ENCODE measurements around the gene DOCK9. TPM values are rescaled to one million over a fixed set of nuclear protein-coding genes. Genes with fewer than 3 reads are reported as not detected.

Gene DOCK9
- total and polyA plus RNA-seq, 5 donors from 2014 or later: 4.4 to 75.0 (median 7.3) TPM

- DNase-seq: no peak
- no peak overlapping the region for H3K27ac Mint-ChIP-seq
These were observed 180.4 kb downstream of the DOCK9 start for GRCh38 chr13:98797456-98797855.

GRCh38 chr13:98796798-98797197, 181.1 kb downstream of the DOCK9 start:
- H3K9me3 ChIP-seq (ENCODE audit: control insufficient read depth in 2 of 2, low read length in 2 of 2): no peaks in the 10 kb centered on the region
- no peak for DNase-seq

More at GRCh38 chr13:98797456-98797855, 180.4 kb downstream of the DOCK9 start:
- no peak for ATAC-seq (ENCODE audit: low read depth in 2 of 2)
- no peaks in the 10 kb centered on the region for H3K4me1 Mint-ChIP-seq
- no peak overlapping the region for H3K4me3 ChIP-seq (ENCODE audit: low read depth, low read length)
- no peaks in the 10 kb centered on the region for H3K9me3 Mint-ChIP-seq
- H3K27me3 Mint-ChIP-seq: no peaks in the 10 kb centered on the region
- no peaks in the 10 kb centered on the region for H3K9me3 ChIP-seq (ENCODE audit: control insufficient read depth in 2 of 2, low read length in 2 of 2)
- no peak overlapping the region for H3K4me3 Mint-ChIP-seq
- no peak overlapping the region for H3K27ac ChIP-seq (ENCODE audit: insufficient read depth, low read length, poor library complexity, severe bottlenecking)
- H3K36me3 ChIP-seq (ENCODE audit: control insufficient read depth, insufficient read depth, low read length): peaks cover 65% of the 10 kb centered on the region
- H3K4me1 ChIP-seq (ENCODE audit: control insufficient read depth, insufficient read depth, low read length, poor library complexity, severe bottlenecking): no peaks in the 10 kb centered on the region
- H3K27me3 ChIP-seq (ENCODE audit: control insufficient read depth, insufficient read depth, low read length): no peaks in the 10 kb centered on the region
- peaks cover 76% of the 10 kb centered on the region for H3K36me3 Mint-ChIP-seq

GRCh38 chr13:98796191-98796590, 181.7 kb downstream of the DOCK9 start:
- Mint-ChIP-seq H3K4me3 (no peak overlapping the region), H3K9me3 (no peaks in the 10 kb centered on the region), H3K27ac (peak overlapping the region in 1 of 3 donors; percentile 39), H3K4me1 (no peaks in the 10 kb centered on the region), H3K27me3 (no peaks in the 10 kb centered on the region), H3K36me3 (peaks cover 81% of the 10 kb centered on the region)
- H3K27me3 ChIP-seq (ENCODE audit: control insufficient read depth, insufficient read depth, low read length): no peaks in the 10 kb centered on the region
- H3K36me3 ChIP-seq (ENCODE audit: control insufficient read depth, insufficient read depth, low read length): peaks cover 64% of the 10 kb centered on the region
- H3K4me1 ChIP-seq (ENCODE audit: control insufficient read depth, insufficient read depth, low read length, poor library complexity, severe bottlenecking): no peaks in the 10 kb centered on the region
- H3K4me3 ChIP-seq (ENCODE audit: low read depth, low read length): no peak overlapping the region
- H3K9me3 ChIP-seq (ENCODE audit: control insufficient read depth in 2 of 2, low read length in 2 of 2): no peaks in the 10 kb centered on the region
- DNase-seq (no peak), ATAC-seq (ENCODE audit: low read depth in 2 of 2) (no peak)
- no peak overlapping the region for H3K27ac ChIP-seq (ENCODE audit: insufficient read depth, low read length, poor library complexity, severe bottlenecking)

More at GRCh38 chr13:98796798-98797197, 181.1 kb downstream of the DOCK9 start:
- peaks cover 66% of the 10 kb centered on the region for H3K36me3 ChIP-seq (ENCODE audit: control insufficient read depth, insufficient read depth, low read length)
- Mint-ChIP-seq H3K4me1 (no peaks in the 10 kb centered on the region), H3K4me3 (no peak overlapping the region), H3K36me3 (peaks cover 79% of the 10 kb centered on the region), H3K27me3 (no peaks in the 10 kb centered on the region), H3K9me3 (no peaks in the 10 kb centered on the region), H3K27ac (no peak overlapping the region)
- no peak overlapping the region for H3K4me3 ChIP-seq (ENCODE audit: low read depth, low read length)
- no peak overlapping the region for H3K27ac ChIP-seq (ENCODE audit: insufficient read depth, low read length, poor library complexity, severe bottlenecking)
- no peaks in the 10 kb centered on the region for H3K27me3 ChIP-seq (ENCODE audit: control insufficient read depth, insufficient read depth, low read length)
- ATAC-seq (ENCODE audit: low read depth in 2 of 2): no peak
- no peaks in the 10 kb centered on the region for H3K4me1 ChIP-seq (ENCODE audit: control insufficient read depth, insufficient read depth, low read length, poor library complexity, severe bottlenecking)

GRCh38 chr13:98795220-98795619, 182.6 kb downstream of the DOCK9 start:
- Mint-ChIP-seq H3K9me3 (peaks cover 0 to 1% (median 0%) of the 10 kb centered on the region in 7 donors), H3K27ac (no peak overlapping the region), H3K4me3 (no peak overlapping the region), H3K4me1 (no peaks in the 10 kb centered on the region), H3K36me3 (peaks cover 80% of the 10 kb centered on the region), H3K27me3 (no peaks in the 10 kb centered on the region)
- ATAC-seq (ENCODE audit: low read depth in 2 of 2) (no peak), DNase-seq (no peak)
- peaks cover 62% of the 10 kb centered on the region for H3K36me3 ChIP-seq (ENCODE audit: control insufficient read depth, insufficient read depth, low read length)
- H3K4me1 ChIP-seq (ENCODE audit: control insufficient read depth, insufficient read depth, low read length, poor library complexity, severe bottlenecking): no peaks in the 10 kb centered on the region
- no peak overlapping the region for H3K4me3 ChIP-seq (ENCODE audit: low read depth, low read length)
- H3K27me3 ChIP-seq (ENCODE audit: control insufficient read depth, insufficient read depth, low read length): no peaks in the 10 kb centered on the region
- H3K27ac ChIP-seq (ENCODE audit: insufficient read depth, low read length, poor library complexity, severe bottlenecking): no peak overlapping the region
- H3K9me3 ChIP-seq (ENCODE audit: control insufficient read depth in 2 of 2, low read length in 2 of 2): no peaks in the 10 kb centered on the region

- H3K4me3 ChIP-seq (ENCODE audit: low read depth, low read length): no peak overlapping the region
- Mint-ChIP-seq H3K27ac (no peak overlapping the region), H3K27me3 (no peaks in the 10 kb centered on the region), H3K4me1 (no peaks in the 10 kb centered on the region), H3K36me3 (peaks cover 74% of the 10 kb centered on the region), H3K9me3 (peaks cover 0 to 5% (median 0%) of the 10 kb centered on the region in 7 donors), H3K4me3 (no peak overlapping the region)
- no peaks in the 10 kb centered on the region for H3K27me3 ChIP-seq (ENCODE audit: control insufficient read depth, insufficient read depth, low read length)
- no peak for DNase-seq
- H3K4me1 ChIP-seq (ENCODE audit: control insufficient read depth, insufficient read depth, low read length, poor library complexity, severe bottlenecking): no peaks in the 10 kb centered on the region
- no peak overlapping the region for H3K27ac ChIP-seq (ENCODE audit: insufficient read depth, low read length, poor library complexity, severe bottlenecking)
- H3K36me3 ChIP-seq (ENCODE audit: control insufficient read depth, insufficient read depth, low read length): peaks cover 55% of the 10 kb centered on the region
- ATAC-seq (ENCODE audit: low read depth in 2 of 2): no peak
- no peaks in the 10 kb centered on the region for H3K9me3 ChIP-seq (ENCODE audit: control insufficient read depth in 2 of 2, low read length in 2 of 2)
These were observed 183.4 kb downstream of the DOCK9 start for GRCh38 chr13:98794498-98794897.

- Mint-ChIP-seq H3K27me3 (no peaks in the 10 kb centered on the region), H3K27ac (no peak overlapping the region), H3K9me3 (peaks cover 0 to 5% (median 0%) of the 10 kb centered on the region in 7 donors), H3K4me1 (peaks cover 0 to 3% (median 0%) of the 10 kb centered on the region in 4 donors), H3K36me3 (peaks cover 58% of the 10 kb centered on the region), H3K4me3 (no peak overlapping the region)
- Histone ChIP-seq H3K4me1 (ENCODE audit: control insufficient read depth, insufficient read depth, low read length, poor library complexity, severe bottlenecking) (no peaks in the 10 kb centered on the region), H3K27ac (ENCODE audit: insufficient read depth, low read length, poor library complexity, severe bottlenecking) (no peak overlapping the region), H3K36me3 (ENCODE audit: control insufficient read depth, insufficient read depth, low read length) (peaks cover 42% of the 10 kb centered on the region), H3K9me3 (ENCODE audit: control insufficient read depth in 2 of 2, low read length in 2 of 2) (no peaks in the 10 kb centered on the region), H3K27me3 (ENCODE audit: control insufficient read depth, insufficient read depth, low read length) (peaks cover 4% of the 10 kb centered on the region), H3K4me3 (ENCODE audit: low read depth, low read length) (no peak overlapping the region)
- no peak for ATAC-seq (ENCODE audit: low read depth in 2 of 2)
- no peak for DNase-seq
These were observed 184.9 kb downstream of the DOCK9 start for GRCh38 chr13:98792785-98793495.

- Mint-ChIP-seq H3K9me3 (peaks cover 0 to 5% (median 0%) of the 10 kb centered on the region in 7 donors), H3K4me3 (no peak overlapping the region), H3K36me3 (peaks cover 52% of the 10 kb centered on the region), H3K27ac (no peak overlapping the region), H3K4me1 (peaks cover 0 to 3% (median 0%) of the 10 kb centered on the region in 4 donors), H3K27me3 (no peaks in the 10 kb centered on the region)
- Histone ChIP-seq H3K27me3 (ENCODE audit: control insufficient read depth, insufficient read depth, low read length) (peaks cover 4% of the 10 kb centered on the region), H3K4me3 (ENCODE audit: low read depth, low read length) (no peak overlapping the region), H3K4me1 (ENCODE audit: control insufficient read depth, insufficient read depth, low read length, poor library complexity, severe bottlenecking) (no peaks in the 10 kb centered on the region), H3K36me3 (ENCODE audit: control insufficient read depth, insufficient read depth, low read length) (peaks cover 36% of the 10 kb centered on the region), H3K27ac (ENCODE audit: insufficient read depth, low read length, poor library complexity, severe bottlenecking) (no peak overlapping the region), H3K9me3 (ENCODE audit: control insufficient read depth in 2 of 2, low read length in 2 of 2) (no peaks in the 10 kb centered on the region)
- DNase-seq (no peak), ATAC-seq (ENCODE audit: low read depth in 2 of 2) (no peak)
These were observed 185.5 kb downstream of the DOCK9 start for GRCh38 chr13:98792321-98792720.

GRCh38 chr13:98791611-98792010, 186.3 kb downstream of the DOCK9 start:
- Mint-ChIP-seq H3K27ac (no peak overlapping the region), H3K9me3 (peaks cover 0 to 5% (median 1%) of the 10 kb centered on the region in 7 donors), H3K27me3 (no peaks in the 10 kb centered on the region), H3K36me3 (peaks cover 46% of the 10 kb centered on the region), H3K4me1 (peaks cover 0 to 3% (median 0%) of the 10 kb centered on the region in 4 donors), H3K4me3 (no peak overlapping the region)
- no peak overlapping the region for H3K27ac ChIP-seq (ENCODE audit: insufficient read depth, low read length, poor library complexity, severe bottlenecking)
- H3K27me3 ChIP-seq (ENCODE audit: control insufficient read depth, insufficient read depth, low read length): peaks cover 4% of the 10 kb centered on the region
- no peak overlapping the region for H3K4me3 ChIP-seq (ENCODE audit: low read depth, low read length)
- H3K4me1 ChIP-seq (ENCODE audit: control insufficient read depth, insufficient read depth, low read length, poor library complexity, severe bottlenecking): no peaks in the 10 kb centered on the region
- no peaks in the 10 kb centered on the region for H3K9me3 ChIP-seq (ENCODE audit: control insufficient read depth in 2 of 2, low read length in 2 of 2)
- H3K36me3 ChIP-seq (ENCODE audit: control insufficient read depth, insufficient read depth, low read length): peaks cover 29% of the 10 kb centered on the region
- DNase-seq (no peak), ATAC-seq (ENCODE audit: low read depth in 2 of 2) (no peak)
